Activated naive CD4-positive, alpha-beta T cell treated with anti-CD3 and anti-CD28 coated beads for 36 hours (primary cell): ENCODE data around the gene MX2. TPM values are rescaled to one million over a fixed set of nuclear protein-coding genes. Genes with fewer than 3 reads are reported as not detected.
"Not testable (repeated sequence)": the region's sequence is repeated elsewhere in the genome, so short reads cannot be mapped to it uniquely, and the experiment has no call there.

Experiments
- CTCF ChIA-PET: fragments of 350-600 bp; sonication (Branson Sonifier 250); formaldehyde crosslinking; loops from one replicate; lab custom pipeline; 2021; ENCODE audit warnings: antibody characterized with exemption; lab: Charles Lee
- DNase-seq: peaks from one replicate; pipeline ENCODE4 v3.0.0-alpha.2; 2020
- H3K27ac Mint-ChIP-seq: one replicate; pipeline ENCODE4 v1.8.0; 2021; ENCODE audit warnings: mild to moderate bottlenecking, mixed read lengths
- H3K27me3 Mint-ChIP-seq: one replicate; pipeline ENCODE4 v1.8.0; 2021; ENCODE audit warnings: low read depth, mixed read lengths
- H3K36me3 Mint-ChIP-seq: one replicate; pipeline ENCODE4 v1.8.0; 2021; ENCODE audit warnings: low read depth, mixed read lengths
- H3K4me1 Mint-ChIP-seq: one replicate; pipeline ENCODE4 v1.8.0; 2021; ENCODE audit warnings: low read depth, mixed read lengths
- H3K4me3 Mint-ChIP-seq: one replicate; pipeline ENCODE4 v1.8.0; 2021; ENCODE audit warnings: mild to moderate bottlenecking, moderate library complexity, mixed read lengths
- H3K9me3 Mint-ChIP-seq: one replicate; pipeline ENCODE4 v1.8.0; 2021; ENCODE audit warnings: mixed read lengths
- intact Hi-C: fragments of 100-400 bp; cut with micrococcal nuclease; formaldehyde crosslinking; loops from one replicate; pipeline ENCODE4 v1.15.1; 2023
- total RNA-seq, 2 experiments: library from RNA; stranded (reverse); gene quantifications; one replicate each; pipeline ENCODE4 v1.2.3, GENCODE V29; 2021

MX2 gene
- total RNA-seq, 2 experiments from 2014 or later: 32.5 to 33.4 TPM

DNA sequence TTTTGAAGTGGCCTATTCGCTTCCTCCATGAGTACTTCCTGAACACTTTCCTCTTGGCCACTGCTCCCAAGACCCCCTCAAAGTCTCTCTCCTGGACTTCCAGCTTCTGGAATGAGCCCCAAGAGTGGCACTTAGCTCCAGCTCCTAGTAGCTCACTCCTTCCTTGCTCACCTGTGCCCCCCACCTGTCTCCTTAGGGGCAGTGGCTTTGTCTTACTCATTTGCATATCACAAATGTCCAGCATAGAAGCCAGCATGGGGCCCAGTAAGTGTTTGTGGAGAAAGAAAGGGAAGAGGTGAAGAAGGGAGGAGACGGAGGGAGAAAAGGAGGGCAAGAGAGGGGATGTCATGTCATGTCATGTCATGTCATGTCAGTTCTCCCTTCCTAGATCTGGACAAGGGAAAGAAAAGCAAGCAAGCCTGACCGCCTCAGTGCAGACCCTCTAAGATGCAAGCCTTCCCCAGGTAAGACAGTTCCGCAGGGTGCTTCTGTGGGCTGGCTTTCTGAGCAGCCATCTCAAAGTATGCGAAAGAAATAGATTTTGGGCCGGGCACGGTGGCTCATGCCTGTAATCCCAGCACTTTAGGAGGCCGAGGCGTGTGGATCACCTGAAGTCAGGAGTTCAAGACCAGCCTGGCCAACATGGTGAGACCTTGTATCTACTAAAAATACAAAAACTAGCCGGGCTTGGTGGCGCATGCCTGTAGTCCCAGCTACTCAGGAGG lies 57.3 kb downstream of the MX2 start:
- H3K36me3 Mint-ChIP-seq: no peaks in the 10 kb centered on the region

DNA sequence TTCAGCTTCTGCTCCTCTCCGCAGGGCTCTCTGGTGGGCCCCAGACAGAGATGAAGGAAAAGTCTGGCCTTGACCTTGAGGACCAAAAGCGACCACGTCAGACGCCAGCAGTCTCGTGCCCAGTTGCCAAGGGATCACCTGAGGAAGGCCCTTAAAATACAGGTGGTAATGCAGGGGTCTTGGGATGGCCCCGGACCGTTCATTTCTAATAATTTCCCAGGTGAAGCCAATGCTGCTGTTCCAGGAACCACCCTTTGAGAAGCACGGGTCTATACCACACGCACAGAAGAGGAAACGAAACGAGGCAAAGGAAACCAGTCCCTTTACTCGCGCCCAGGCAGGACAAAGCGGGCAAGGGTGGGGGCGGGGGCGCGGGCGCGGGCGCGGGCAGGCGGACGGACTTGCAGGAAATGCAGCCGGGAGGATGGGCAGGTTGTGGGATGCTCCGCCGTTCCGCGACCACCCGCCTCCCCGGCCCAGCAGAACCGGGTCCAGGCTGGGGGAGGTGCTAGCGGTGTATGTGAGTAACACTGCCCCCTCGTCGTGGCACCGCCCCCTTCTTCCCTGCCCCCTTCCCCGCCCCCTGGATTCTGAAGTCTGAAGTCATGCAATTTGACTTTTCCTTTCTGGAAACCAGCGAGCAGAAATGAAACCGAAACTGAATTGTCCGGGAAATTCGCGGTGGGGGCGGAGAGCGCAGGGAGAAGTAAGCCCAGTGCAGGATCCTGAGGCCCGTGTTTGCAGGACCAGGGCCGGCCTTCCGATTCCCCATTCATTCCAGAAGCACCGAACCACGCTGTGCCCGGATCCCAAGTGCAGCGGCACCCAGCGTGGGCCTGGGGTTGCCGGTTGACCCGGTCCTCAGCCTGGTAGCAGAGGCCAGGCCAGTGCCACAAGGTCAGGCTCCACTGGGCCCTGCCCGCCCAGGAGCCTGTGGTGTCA lies 58.4 kb downstream of the MX2 start:
- CTCF ChIA-PET: interaction anchor here (1.0 kb wide), 1 partner anchor 137 kb away, joined by 3 read pairs; no protein-coding TSS in a partner anchor
- Mint-ChIP-seq H3K4me1 (peaks cover 30% of the 10 kb centered on the region), H3K27ac (peak overlapping the region; percentile 59), H3K9me3 (no peaks in the 10 kb centered on the region), H3K36me3 (no peaks in the 10 kb centered on the region), H3K27me3 (no peaks in the 10 kb centered on the region), H3K4me3 (peak overlapping the region; percentile 74)
- intact Hi-C loops: no loop called here
- DNase-seq: peak; percentile 63

More for the DNA sequence above, 57.3 kb downstream of the MX2 start:
- DNase-seq: no peak
- CTCF ChIA-PET: interaction anchor here (1.0 to 1.1 kb wide), 2 partner anchors 136 kb away, joined by 3 read pairs; no protein-coding TSS in a partner anchor
- H3K27me3 Mint-ChIP-seq: no peaks in the 10 kb centered on the region
- peaks cover 26% of the 10 kb centered on the region for H3K4me1 Mint-ChIP-seq
- intact Hi-C loops: no loop called here
- H3K4me3 Mint-ChIP-seq: peak overlapping the region; percentile 15
- no peak overlapping the region for H3K27ac Mint-ChIP-seq
- peaks cover 4% of the 10 kb centered on the region for H3K9me3 Mint-ChIP-seq

- peak overlapping the region; percentile 60 for H3K27ac Mint-ChIP-seq
- intact Hi-C loops, CTCF ChIA-PET, H3K9me3 Mint-ChIP-seq, H3K36me3 Mint-ChIP-seq, DNase-seq, H3K27me3 Mint-ChIP-seq: not testable (repeated sequence)
- peaks cover 35% of the 10 kb centered on the region for H3K4me1 Mint-ChIP-seq
- H3K4me3 Mint-ChIP-seq: peak overlapping the region; percentile 74
Observed at GRCh38 chr21:41420998-41421397, 59.2 kb downstream of the MX2 start.

DNA sequence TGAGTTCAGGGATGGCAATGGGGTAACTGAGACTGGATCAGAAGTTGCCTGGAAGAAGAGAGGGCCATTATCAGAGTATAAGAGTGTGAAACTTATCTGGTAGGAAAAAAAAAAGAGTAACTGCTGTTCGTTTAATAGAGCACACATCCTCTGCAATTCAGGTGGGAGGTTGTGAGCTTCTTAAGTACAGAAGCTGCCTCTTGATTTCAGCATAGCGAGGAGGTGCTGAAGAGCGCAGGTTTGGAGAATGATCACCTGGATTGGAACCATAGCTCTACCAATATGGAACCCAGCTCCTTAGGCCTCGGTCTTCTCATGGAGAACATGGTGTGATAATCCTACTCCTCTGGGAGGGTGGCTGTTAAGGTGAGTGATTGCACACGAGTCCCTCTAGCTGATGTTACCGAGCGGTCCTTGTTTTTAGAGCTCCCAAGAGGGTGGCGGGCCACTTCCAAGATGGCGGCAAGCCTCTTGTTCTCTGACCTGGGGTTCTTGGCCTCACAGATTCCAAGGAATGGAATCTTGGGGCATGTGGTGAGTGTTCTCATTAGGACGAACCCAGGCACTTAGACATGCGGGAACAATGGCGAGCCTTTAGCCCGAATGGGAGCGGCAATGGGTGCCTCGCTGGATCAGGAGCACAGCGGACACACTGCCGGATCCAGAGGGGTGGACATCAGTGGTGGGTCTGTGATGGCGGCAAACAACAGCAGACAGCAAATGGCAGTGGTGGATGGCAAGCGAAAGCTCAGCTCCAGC lies 60.9 kb downstream of the MX2 start:
- intact Hi-C loops: no loop called here
- H3K4me3 Mint-ChIP-seq: no peak overlapping the region
- peaks cover 41% of the 10 kb centered on the region for H3K4me1 Mint-ChIP-seq
- H3K27ac Mint-ChIP-seq: no peak overlapping the region
- CTCF ChIA-PET: interaction anchor here (1.0 to 1.1 kb wide), 2 partner anchors 12 to 61 kb away, joined by 3 read pairs; partner anchors contain the start of gene MX2
- no peaks in the 10 kb centered on the region for H3K9me3 Mint-ChIP-seq
- DNase-seq: no peak
- H3K27me3 Mint-ChIP-seq: no peaks in the 10 kb centered on the region
- H3K36me3 Mint-ChIP-seq: peaks cover 8% of the 10 kb centered on the region

DNA sequence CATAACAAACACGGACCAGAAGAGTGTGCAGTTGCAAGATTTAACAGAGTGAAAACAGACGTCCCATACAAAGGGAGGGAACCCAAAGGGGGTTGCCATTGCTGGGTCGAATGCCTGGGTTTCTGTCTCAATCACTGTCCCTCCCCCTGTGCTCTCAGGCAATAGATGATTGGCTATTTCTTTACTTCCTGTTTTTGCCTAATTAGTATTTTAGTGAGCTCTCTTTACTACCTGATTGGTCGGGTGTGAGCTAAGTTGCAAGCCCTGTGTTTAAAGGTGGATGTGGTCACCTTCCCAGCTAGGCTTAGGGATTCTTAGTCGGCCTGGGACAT lies 61.4 kb downstream of the MX2 start:
- CTCF ChIA-PET: interaction anchor here (1.0 to 1.1 kb wide), 2 partner anchors 12 to 61 kb away, joined by 3 read pairs; partner anchors contain the start of gene MX2
- intact Hi-C loops, H3K9me3 Mint-ChIP-seq, DNase-seq, H3K27ac Mint-ChIP-seq, H3K27me3 Mint-ChIP-seq, H3K4me3 Mint-ChIP-seq: not testable (repeated sequence)
- peaks cover 47% of the 10 kb centered on the region for H3K4me1 Mint-ChIP-seq
- peaks cover 14% of the 10 kb centered on the region for H3K36me3 Mint-ChIP-seq

- CTCF ChIA-PET: interaction anchor here (1.4 kb wide), 1 partner anchor 56 kb away, joined by 3 read pairs; no protein-coding TSS in a partner anchor
- Mint-ChIP-seq H3K27ac (peak overlapping the region; percentile 92), H3K4me3 (peak overlapping the region; percentile 93), H3K36me3 (peaks cover 28% of the 10 kb centered on the region), H3K4me1 (peaks cover 42% of the 10 kb centered on the region), H3K27me3 (no peaks in the 10 kb centered on the region), H3K9me3 (no peaks in the 10 kb centered on the region)
- intact Hi-C loops: no loop called here
- no peak for DNase-seq
Observed at GRCh38 chr21:41425588-41425953, 63.7 kb downstream of the MX2 start.

GRCh38 chr21:41425954-41426675 lies 64.3 kb downstream of the MX2 start, which contains the start of gene MX1:
MX1 (plus strand) TSS chr21:41426239; CDS start chr21:41432071, 5,832 bp downstream.
- CTCF ChIA-PET: no interaction called here
- peak within 1 kb of the TSS; percentile 93 for H3K4me3 Mint-ChIP-seq

GRCh38 chr21:41426676-41427404 lies 65.0 kb downstream of the MX2 start:
- CTCF ChIA-PET: no interaction called here
- DNase-seq: no peak
- no peaks in the 10 kb centered on the region for H3K9me3 Mint-ChIP-seq
- H3K4me1 Mint-ChIP-seq: peaks cover 38% of the 10 kb centered on the region
- intact Hi-C loops: loop anchor here (1.0 kb wide), 1 partner anchor 65 kb away; the partner anchor contains the start of gene MX2
- H3K27me3 Mint-ChIP-seq: no peaks in the 10 kb centered on the region
- peaks cover 35% of the 10 kb centered on the region for H3K36me3 Mint-ChIP-seq
- H3K27ac Mint-ChIP-seq: peak overlapping the region; percentile 92
- peak overlapping the region; percentile 93 for H3K4me3 Mint-ChIP-seq

More at GRCh38 chr21:41425954-41426675, 64.3 kb downstream of the MX2 start, which contains the start of gene MX1:
- Mint-ChIP-seq H3K4me1 (peaks cover 38% of the 10 kb centered on the region), H3K9me3 (no peaks in the 10 kb centered on the region), H3K27ac (peak within 1 kb of the TSS; percentile 92), H3K27me3 (no peaks in the 10 kb centered on the region), H3K36me3 (peaks cover 30% of the 10 kb centered on the region)
- intact Hi-C loops: loop anchor here (1.0 kb wide), 1 partner anchor 64 kb away; the partner anchor contains the start of gene MX2
- DNase-seq: peak; percentile 92

GRCh38 chr21:41427556-41427955 lies 65.7 kb downstream of the MX2 start:
- Mint-ChIP-seq H3K4me1 (peaks cover 36% of the 10 kb centered on the region), H3K27ac (peak overlapping the region; percentile 30)

GRCh38 chr21:41428311-41428710 lies 66.5 kb downstream of the MX2 start:
- Mint-ChIP-seq H3K36me3 (peaks cover 50% of the 10 kb centered on the region), H3K27ac (no peak overlapping the region), H3K9me3 (no peaks in the 10 kb centered on the region), H3K4me1 (peaks cover 31% of the 10 kb centered on the region), H3K4me3 (no peak overlapping the region), H3K27me3 (no peaks in the 10 kb centered on the region)
- DNase-seq: no peak
- CTCF ChIA-PET: interaction anchor here (1.0 kb wide), 1 partner anchor 146 kb away, joined by 3 read pairs; no protein-coding TSS in a partner anchor
- intact Hi-C loops: no loop called here

More at GRCh38 chr21:41427556-41427955, 65.7 kb downstream of the MX2 start:
- intact Hi-C loops: no loop called here
- H3K4me3 Mint-ChIP-seq: peak overlapping the region; percentile 93
- CTCF ChIA-PET: no interaction called here
- H3K27me3 Mint-ChIP-seq: no peaks in the 10 kb centered on the region
- no peak for DNase-seq
- H3K9me3 Mint-ChIP-seq: no peaks in the 10 kb centered on the region
- peaks cover 42% of the 10 kb centered on the region for H3K36me3 Mint-ChIP-seq
